Gastrocnemius medialis (tissue), 4 donors: Measurements from ENCODE around the gene NDUFS6.

Source experiments
- CTCF ChIP-seq, 5 experiments: fragments of 450-650 bp in 3 of 5; fragments of 200-600 bp in 2 of 5; sonication (generic) in 2 of 5; IDR thresholded peaks in 4 of 5; conservative IDR thresholded peaks in 1 of 5; 1 replicate in 4 of 5; 2 replicates in 1 of 5; pipeline ENCODE4 v1.5.1; 2016 to 2019; ENCODE audit warnings: antibody characterized with exemption in 5 of 5, mild to moderate bottlenecking in 3 of 5, moderate library complexity in 3 of 5
- POLR2A ChIP-seq, 2 donors: fragments of 450-650 bp; IDR thresholded peaks; one replicate each; pipeline ENCODE4 v1.6.1; 2017; ENCODE audit warnings: antibody characterized with exemption in 2 of 2, mild to moderate bottlenecking in 2 of 2, moderate library complexity in 2 of 2

- TF ChIP-seq CTCF (IDR thresholded peaks at IDR 0.05 in 4 of 5, conservative IDR thresholded peaks at IDR 0.05 in 1 of 5) (no peak), POLR2A (IDR thresholded peaks at IDR 0.05) (no peak)
Measured at GRCh38 chr5:1806199-1806598, 5.0 kb downstream of the NDUFS6 start.
